Panc1 (cell line): ENCODE results near the gene SYT12.

Source experiments
- CTCF ChIP-seq: fragments of 450-650 bp; IDR thresholded peaks from 2 replicates; pipeline ENCODE4 v1.5.1; 2017; ENCODE audit warnings: mild to moderate bottlenecking
- POLR2AphosphoS5 ChIP-seq: IDR thresholded peaks from 2 replicates; pipeline ENCODE4 v1.6.1; 2012; ENCODE audit warnings: mild to moderate bottlenecking, low read depth, low read length, moderate library complexity
- TCF7L2 ChIP-seq: IDR thresholded peaks from 2 replicates; pipeline ENCODE4 v1.6.1; 2011; ENCODE audit warnings: mild to moderate bottlenecking, low read depth, low read length, inconsistent platforms

- TF ChIP-seq CTCF: no peak
- TF ChIP-seq POLR2AphosphoS5: no peak
- no peak for TF ChIP-seq TCF7L2
Measured at GRCh38 chr11:66985508-66986177, 37.3 kb upstream of the SYT12 start.
